T1000 (cell line): ENCODE results near the gene IFITM5.
"Not testable (repeated sequence)": the region's sequence is repeated elsewhere in the genome, so short reads cannot be mapped to it uniquely, and the experiment has no call there.

Experiments used
- DNase-seq: peaks from one replicate; lab custom pipeline; 2025; ENCODE audit warnings: mixed read lengths; lab: John Stamatoyannopoulos, UW

Gene IFITM5

DNA sequence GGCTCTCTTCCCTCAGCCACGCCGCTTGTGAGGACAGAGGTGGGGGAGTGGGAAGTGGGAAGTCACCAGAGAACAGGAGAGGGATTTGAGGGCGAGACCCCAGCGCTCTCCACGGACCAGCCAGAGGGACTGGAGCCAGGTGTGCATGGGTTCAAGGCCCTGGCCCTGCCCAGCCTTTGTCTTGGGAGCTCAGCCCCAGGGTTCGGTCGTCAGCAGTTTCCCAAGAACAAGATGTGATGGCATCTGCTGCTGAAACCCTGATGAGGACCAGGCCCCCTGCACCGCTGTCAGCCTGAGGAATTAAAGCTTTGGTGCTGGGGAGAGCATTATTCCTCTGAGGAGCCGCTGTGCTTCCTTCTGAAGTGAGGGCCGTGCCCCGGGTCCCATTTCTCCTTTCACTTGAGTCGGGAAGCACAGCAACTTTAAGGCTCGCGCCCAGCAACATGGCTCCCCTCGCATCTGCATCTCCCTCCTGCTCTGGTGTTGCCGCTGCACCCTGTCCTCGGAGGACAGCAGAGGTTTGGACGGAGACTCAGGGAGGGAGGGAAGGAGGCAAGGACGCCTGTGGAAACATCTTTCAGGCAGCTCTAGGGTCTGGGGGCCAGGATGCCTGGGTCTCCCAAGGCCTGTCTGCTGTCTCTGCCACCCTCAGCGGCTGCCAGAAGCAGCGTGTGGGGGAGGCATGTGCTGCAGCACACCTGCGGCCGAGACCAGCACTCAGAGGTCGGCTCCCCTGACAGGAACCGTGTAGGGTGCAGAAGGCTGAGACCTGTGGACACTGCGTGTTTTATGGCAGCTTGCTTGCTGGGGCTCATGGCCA is 3.8 kb downstream of the IFITM5 start:
- DNase-seq = no peak

DNA sequence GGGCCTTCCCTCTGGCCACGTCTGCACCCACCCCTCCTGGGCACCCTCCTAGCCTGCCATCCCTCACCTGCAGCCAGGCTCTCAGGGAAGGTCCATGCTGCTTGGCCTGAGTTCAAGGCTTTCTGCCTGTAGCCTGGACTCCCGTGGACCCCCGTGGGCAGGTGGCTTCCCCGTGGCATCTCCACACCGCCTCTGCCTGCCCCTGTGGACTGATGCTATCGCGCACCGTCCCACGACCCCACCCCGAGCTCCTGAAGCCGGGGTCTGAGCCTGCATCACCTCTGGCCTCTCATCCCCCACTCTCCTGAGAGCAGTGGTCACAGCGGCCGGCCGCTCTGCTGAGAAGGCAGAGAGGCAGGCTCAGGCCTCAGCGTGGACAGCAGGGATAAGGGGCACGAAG is 4.5 kb downstream of the IFITM5 start:
- DNase-seq = no peak

DNA sequence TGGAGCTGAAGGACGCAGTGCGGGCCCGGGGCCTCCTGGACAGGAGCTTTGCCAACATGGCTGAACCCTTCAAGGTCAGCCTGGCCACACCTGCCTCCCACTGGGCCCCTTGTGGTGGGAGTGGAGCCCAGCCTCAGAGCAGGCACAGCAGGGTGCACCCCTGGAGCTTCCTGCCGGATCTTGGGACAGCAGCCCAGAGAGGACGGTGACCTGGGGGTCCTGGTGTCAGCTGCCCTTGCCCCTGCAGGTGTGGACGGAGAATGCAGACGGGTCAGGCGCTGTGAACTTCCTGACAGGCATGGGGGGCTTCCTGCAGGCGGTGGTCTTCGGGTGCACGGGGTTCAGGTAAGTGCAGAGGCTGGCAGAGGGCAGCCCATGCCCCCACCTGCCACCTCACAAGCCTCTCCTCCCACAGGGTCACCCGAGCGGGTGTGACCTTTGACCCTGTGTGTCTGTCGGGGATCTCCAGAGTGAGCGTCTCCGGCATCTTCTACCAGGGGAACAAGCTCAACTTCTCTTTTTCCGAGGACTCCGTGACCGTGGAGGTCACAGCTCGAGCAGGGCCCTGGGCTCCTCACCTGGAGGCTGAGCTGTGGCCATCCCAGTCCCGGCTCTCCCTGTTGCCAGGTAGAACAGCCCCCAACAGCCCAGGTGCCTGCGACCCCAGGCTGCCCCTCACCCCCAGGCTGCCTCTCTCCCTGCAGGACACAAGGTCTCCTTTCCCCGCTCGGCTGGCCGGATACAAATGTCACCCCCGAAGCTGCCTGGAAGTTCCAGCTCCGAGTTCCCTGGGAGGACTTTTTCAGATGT is 5.3 kb downstream of the IFITM5 start:
- no peak for DNase-seq

DNA sequence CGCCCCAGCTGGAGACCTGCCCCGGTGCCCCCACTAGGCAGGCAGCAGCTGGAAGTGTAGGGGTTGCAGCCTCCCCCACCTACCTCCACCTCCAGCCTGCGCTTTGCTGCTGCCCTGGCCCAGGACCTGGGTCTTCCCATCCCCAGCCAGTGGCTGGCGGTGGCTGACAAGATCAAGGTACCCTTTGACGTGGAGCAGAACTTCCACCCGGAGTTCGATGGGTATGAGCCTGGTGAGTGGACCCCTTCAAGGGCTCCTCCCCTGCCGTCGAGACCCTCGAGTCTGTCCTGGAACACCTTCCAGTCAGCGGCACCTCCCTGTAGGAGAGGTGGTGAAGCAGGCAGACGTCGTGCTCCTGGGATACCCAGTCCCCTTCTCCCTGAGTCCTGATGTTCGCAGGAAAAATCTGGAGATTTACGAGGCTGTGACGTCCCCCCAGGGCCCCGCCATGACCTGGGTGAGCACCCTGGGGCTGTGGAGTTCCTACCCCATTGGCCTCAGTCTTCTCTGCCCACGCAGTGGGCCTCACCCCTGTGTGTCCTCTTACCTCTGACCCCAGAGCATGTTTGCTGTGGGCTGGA is 6.0 kb downstream of the IFITM5 start:
- no peak for DNase-seq

- no peak for DNase-seq
These were observed 6.9 kb downstream of the IFITM5 start for GRCh38 chr11:292211-293121.

DNA sequence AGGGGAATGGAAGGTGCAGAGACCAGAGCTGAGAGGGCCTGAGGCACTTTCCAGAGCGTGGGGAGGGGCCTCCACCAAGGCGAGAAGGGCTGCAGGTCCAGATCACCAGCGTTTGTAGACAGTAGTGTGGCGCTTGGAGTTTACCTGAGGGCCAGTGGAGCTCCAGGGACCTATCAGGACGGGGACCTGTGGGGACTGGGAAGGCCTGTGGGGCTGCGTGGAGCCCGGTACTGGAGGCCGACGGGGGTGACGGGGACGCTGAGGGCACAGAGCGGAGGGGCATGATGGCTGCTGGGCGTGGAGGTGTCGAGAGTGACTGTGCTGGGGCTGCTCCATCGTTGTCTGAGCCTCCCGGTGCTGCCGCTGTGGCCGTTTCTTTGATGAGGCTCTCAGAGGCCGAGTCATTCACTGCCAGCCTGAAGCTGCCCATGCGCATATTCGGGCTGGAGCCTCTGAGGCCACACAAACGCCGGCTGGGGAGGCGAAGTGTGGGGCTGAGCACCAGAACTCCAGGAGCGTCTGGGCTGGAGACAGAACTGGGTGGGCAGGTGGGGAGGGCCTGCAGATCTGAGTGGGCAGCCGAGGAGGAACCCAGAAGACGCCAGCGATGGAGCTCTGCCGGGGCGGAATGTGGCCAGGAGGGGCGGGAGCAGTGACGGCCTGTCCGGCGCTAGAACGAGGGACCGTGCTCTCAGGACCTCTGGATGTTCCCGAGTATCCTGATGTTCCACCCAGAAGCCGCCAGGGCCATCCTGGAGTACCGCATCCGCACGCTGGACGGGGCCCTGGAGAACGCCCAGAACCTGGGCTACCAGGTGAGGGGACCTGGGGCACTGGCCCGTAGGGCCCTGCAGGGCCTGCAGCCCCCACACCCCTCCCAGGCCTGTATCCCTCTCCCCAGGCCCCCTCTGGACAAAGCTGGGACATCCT is 7.8 kb downstream of the IFITM5 start:
- DNase-seq = no peak

- DNase-seq = no peak
These were observed 8.6 kb downstream of the IFITM5 start for GRCh38 chr11:290621-291231.

GRCh38 chr11:289712-290620 is 9.4 kb downstream of the IFITM5 start:
- no peak for DNase-seq

- DNase-seq = no peak
These were observed 10.0 kb downstream of the IFITM5 start for GRCh38 chr11:289398-289711.

- no peak for DNase-seq
These were observed 10.6 kb downstream of the IFITM5 start, which contains the start of gene PGGHG for GRCh38 chr11:288478-289397. TSS of gene PGGHG (plus strand) at chr11:289126. CDS start at chr11:289817, 691 bp downstream.

- DNase-seq = no peak
These were observed 11.4 kb downstream of the IFITM5 start for GRCh38 chr11:287821-288477.

GRCh38 chr11:286977-287820 is 12.1 kb downstream of the IFITM5 start:
- DNase-seq = not testable (repeated sequence)

DNA sequence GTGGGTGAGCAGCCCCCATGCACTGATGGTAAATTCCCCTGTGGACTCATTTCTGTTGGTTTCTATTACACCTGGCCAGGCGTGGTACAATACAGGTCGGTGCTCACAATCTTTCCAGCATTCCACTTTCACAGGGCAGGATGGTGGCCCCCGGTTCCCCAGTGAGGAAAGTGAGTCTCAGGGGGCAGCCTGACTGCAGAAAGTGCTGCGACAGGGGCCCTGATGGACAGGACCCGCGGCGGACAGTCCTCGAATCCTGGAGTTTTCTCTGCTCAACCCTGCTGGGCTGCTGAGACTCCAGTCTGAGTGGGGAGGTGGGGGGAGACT is 13.5 kb downstream of the IFITM5 start:
- no peak for DNase-seq

DNA sequence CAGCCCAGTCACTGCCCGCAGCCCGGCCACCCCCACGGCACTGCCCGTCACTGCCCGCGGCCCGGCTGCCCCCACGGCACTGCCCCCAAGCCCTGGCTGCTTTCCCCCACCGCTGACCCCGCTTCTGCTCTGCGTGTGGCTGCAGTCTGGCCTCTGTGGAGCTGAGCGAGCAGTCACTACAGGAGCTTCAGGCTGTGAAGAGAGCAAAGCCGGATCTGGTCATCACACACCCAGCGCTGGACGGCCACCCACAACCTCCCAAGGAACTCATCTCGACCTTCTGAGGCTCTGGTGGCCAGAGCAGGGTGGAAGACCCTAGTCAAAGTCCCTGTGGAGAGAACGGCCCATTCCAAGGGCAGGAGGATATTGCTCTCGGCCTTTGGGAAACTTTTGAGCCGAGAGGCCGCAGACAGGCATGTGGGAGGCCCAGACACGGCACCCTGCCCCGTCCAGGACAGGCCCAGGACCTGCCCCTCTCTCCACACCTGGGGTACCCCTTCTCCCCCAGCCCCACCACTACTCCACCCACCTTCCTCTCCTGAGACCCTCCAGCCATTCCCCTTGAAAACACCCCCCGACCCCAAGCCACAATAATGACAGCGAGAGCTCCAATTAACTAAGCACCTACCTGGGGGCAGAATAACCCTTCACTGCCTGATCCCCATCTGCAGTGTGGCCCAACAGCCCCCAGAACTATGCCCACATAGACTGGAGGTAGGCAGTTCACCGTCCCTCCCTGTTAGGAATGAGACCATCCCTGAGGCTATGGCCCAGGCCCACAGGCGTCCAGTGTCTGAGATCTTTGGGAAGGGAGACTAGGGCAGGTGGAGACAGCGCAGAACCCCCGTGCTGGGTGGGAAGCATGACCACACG is 14.1 kb downstream of the IFITM5 start:
- DNase-seq = no peak

DNA sequence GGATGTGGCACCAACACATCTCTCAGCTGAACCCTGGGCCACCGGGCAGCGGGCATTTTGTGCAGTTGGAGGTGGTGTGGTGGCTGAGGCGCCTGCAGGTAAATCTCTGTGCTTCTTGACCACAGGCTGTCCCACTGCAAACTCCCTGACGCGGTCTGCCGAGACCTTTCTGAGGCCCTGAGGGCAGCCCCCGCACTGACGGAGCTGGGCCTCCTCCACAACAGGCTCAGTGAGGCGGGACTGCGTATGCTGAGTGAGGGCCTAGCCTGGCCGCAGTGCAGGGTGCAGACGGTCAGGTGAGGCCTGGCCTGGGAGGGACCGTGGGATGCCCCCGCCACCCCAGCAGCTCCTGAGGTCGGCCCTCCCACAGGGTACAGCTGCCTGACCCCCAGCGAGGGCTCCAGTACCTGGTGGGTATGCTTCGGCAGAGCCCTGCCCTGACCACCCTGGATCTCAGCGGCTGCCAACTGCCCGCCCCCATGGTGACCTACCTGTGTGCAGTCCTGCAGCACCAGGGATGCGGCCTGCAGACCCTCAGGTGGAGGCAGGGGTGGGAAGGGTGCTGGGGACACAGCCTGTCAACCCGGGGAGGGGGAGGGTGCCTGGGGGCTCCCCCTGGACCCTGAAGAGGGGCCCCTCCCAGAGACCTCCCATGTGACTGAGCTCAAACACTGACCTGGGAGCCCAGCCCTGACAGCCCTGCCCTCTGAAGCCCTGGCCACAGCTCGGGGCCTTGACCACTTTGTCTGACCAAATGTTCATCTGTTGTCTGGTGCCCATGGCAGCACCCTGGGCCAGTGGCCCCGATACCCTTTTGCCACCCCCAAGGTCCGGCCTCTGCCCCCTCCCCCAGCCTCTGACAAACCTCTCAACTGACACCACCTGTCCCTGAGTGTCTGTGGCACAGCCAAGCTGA is 15.0 kb downstream of the IFITM5 start:
- DNase-seq = no peak
